Fibroblast of skin of left quadriceps (primary cell): ENCODE results near the gene TEAD1.

Source experiments
- DNase-seq, 2 experiments: peaks; one replicate each; pipeline ENCODE4 v3.0.0-alpha.2; 2013; ENCODE audit warnings: low read depth in 2 of 2

Gene TEAD1

DNA sequence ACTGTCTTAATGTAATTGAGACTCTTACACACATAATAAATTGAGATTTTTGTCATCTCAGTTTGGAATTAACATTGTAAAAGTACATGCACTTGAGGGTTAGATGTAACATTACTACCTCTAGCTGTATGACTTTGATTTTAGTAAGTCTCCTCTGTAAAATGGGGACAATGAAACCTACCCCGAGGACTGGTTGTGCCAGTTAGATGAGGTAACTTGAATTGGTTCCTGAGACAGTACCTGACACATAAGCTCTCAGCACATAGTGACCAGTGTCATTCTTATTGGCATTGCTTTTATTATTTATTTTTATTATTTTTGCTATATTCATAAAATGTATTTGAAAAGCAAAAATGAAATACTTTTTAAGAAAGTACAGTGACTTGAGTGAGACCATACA is 114.8 kb downstream of the TEAD1 start:
- no peak for DNase-seq

DNA sequence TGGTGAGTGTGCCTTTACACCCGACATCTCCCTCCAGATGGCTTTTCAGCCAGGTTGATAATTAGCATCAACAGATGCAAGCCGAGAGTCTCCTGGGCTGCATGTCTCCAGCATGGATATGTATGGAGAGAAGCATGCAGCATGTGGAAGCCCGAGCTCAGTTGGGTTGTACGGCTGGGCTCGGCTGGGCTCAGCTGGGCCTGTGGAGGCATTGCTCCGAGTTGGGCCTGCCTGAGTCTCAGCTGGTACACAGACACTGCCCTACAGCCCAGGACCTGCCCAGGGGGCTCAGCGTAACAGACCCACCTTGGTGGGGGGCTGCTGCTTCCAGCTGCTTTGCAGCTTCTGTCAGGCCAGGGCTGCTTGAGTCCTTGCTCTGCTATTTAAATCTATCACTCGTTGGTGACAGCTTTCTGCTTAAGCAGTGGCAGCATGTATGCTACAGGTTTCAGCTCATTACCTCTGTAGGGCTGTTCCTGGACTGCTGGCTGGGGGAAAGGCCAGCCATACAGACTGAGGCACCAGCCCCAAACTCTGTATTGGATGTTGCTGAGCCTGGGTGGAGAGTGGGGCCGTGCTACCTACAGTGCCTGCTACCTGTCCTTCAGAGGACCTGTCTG is 115.5 kb downstream of the TEAD1 start:
- DNase-seq: no peak

DNA sequence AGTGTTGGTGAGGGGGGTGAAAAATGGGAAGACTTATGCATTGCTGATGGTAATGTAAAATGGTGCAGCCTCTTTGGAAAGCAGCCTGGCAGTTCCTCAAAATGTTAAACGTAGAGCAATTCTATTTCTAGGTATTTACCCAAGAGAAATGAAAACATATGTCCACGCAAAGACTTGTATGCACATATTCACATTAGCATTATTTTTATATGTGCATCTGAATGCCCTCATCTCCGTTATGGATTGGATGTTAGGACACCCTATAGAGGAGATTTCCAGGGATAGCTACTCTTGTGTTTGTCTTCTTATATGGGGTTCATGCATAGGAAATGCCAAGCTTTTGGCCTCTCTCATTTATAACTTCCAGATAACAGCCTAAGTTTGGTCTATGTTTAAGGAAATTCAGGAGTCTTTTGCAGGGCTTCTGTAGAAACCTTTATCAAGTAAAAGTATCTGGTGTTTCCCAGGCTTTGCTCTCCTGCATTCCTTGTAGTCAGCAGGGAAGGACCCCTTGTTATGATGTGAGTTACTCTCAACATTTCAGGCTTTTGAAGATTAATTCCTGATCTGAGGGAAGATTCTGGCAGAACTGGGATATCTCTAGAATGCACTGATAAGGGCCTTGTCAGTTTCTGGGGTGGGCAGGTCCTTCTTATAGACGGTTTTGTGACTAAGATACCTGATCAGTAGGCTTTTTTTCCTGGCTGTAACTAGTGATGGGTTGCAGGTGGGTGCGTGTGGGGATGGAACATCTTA is 116.8 kb downstream of the TEAD1 start:
- DNase-seq: no peak

DNA sequence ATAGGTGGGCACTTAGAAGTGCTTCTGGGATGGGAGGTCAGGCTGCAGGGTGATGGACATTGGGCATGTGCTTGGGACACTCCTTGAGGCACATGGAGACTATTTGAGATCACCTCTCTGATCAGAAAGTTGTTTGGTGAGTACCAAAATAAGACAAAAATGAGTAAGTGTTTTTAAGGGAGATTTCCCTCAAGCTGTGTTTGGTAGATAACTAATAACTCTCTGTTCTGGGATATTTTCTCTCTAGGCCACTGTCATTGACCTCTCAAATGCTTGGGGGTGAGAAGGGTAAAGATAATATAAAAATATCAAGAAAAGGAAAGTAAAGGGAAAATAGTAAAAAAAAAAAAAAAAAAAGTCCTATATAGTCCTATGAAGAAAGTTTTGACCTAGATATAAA is 117.8 kb downstream of the TEAD1 start:
- no peak for DNase-seq

DNA sequence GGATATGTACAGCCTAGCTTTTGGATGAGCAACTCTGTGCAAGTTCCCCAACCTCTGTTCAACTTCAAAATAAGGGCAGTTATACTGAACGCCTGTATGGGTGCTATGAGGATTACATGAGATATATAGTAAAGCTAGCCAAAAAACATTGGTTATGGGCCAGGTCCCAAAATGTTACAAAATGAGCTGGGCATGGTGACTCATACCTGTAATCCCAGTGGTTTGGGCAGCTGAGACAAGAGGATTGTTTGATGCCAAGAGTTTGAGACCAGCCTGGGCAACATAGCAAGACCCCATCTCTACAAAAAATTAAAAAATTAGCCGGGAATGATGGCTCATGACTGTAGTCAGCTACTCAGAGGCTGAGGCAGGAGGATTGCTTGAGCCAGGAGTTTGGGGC is 118.4 kb downstream of the TEAD1 start:
- DNase-seq: no peak

DNA sequence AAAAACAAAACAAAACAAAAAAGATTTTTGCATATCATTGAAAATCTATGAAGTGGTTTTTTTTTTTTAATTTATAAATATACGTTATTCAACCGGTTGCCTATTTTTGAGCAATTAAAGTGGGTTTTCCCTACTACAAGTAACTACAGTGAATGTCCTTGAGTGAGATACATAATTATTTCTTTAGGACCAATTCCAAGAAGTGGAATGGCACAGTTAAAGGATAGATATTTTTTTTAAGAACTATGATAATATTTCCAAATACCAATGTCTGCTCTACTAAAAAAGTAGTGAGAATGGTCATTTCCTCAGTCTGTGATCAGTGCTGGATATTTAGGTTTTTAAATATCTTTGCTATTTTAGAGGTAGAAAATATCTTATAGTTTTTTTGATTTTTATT is 118.8 kb downstream of the TEAD1 start:
- no peak for DNase-seq

DNA sequence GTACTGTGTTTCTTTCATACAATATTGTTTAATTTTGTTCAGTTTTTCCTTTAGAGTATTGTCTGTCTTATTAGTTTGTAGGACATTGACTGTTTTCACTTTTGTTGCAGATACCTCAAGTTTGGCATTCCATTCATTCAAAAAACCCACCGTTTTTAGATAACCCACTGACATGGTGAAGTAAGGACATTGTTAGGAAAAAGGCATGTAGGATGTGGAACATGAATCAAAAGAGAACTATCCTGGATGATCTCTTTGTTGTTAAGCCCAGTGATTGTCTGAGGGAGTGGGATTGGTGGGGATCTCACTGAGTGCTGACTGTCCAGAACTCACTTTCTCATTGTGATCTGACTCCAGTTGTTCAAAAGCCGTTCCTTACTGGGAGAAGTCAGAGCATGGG is 119.3 kb downstream of the TEAD1 start:
- no peak for DNase-seq

DNA sequence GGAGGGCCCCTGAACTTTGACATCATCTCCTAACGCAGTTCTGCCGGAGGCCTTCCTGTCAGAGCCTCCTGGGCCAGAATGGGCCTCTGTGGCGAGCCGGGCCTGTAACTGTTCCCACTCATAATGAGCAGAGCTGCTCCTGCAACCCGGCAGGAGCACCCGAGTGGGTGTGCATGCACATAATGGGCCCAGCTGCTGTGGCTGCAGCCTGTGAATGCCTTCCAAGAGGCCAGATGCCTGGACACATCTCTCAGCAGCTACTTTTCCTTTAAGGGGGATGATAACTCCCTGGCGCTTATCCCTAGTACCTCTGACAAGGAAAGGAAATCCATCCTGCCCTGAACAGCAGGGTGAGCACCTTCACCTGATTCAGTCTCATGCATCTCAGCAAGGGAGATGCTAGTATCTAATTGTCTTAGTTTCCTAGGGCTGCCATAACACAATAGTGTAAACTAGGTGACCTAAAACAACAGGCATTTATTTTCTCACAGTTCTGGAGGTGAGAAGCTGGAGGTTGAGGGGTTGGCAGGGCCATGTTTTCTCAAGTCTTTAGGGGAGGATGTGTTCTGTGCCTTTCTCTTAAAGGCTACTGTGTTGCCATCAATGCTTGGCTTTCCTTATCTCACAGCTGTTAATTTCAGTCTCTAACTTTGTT is 120.5 kb downstream of the TEAD1 start:
- DNase-seq: no peak

DNA sequence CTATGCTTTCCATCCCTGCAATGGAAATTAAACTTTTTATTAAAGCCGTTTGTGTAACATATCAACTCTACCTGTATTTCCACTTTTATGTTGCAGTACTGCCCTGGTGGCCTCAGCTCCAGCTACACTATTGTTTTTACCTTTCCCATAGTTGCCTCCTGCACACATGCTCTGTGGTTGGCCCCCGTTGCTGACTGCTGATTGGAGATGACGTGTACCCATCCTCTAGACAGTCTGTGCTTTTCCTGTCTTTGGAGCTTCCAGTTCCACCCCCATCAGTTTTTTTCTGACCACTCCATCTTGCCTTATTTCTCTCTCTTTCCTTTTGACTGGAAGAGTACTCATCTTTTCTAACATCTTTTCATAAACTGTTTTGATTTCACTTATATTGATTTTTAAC is 123.8 kb downstream of the TEAD1 start:
- no peak for DNase-seq

DNA sequence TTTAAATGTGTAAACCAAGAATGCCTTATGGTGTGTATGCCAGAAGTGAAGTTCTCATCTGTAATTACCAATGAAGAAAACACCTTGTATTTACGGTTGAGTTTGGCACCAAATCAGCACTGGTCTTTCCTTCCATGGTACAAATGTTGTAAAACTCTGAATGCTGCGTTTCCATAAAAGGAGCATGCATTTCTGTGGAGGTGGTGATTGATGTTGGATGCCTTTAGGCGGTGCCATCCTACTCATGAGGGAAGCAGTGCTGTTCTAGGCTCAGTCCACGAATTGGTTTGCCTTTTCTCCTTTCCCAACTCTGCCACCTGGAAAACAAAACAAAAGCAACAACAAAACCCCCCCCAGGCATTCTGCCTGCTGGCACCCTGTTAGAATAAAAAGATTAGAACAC is 124.4 kb downstream of the TEAD1 start:
- no peak for DNase-seq

DNA sequence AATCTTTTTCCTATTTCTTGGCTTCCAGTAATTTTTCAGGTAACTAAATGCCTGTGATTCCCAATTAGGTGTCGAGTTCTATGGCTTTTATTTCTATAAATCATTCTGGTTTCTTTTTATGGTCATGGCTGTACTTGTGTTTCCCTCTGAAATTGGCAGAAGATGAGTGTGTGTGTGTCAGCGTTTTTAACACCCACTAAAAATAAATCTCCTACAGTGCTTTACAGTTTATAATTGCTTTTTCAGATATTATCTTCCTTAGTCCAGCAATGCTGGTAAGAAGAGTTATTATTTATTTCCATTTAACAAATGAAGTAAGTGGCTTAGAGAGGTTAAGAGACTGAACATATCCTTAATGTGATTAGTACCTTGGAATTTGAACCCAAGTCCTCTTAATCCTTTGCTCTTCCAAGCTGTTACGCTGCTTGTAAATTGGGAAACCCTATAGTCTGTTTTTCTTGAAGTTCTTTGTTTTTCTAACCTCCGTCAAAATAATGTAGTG is 125.2 kb downstream of the TEAD1 start:
- no peak for DNase-seq

DNA sequence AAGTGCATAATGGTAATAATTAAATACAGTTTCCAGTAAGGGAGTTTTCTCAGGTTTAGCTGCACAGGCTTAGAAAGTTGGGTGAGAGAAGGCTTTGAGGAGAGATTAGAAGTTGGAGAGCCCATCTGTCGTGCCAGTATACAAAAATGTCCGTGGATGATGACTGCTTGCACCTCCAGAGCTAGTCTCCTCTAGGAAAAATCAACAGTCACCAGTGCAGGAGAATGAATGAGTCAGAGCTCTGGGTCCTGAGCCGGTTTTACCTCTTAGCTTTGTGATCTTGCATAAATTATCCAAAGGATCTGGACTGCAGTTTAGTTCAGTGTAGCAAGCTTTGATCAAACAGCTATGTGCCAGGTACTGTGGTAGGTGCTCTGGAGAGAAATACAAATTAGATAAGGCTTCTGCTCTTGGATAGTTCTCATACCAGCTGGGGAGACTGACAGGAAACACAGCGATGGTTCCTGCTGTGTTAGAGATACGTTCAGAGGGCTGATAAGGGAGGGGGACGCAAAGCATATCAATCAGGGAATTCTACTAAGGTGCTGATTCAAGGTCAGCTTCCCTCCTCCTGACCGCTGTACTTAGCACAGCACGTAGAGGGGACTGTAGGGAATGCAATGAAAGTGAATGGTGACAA is 125.9 kb downstream of the TEAD1 start:
- no peak for DNase-seq

DNA sequence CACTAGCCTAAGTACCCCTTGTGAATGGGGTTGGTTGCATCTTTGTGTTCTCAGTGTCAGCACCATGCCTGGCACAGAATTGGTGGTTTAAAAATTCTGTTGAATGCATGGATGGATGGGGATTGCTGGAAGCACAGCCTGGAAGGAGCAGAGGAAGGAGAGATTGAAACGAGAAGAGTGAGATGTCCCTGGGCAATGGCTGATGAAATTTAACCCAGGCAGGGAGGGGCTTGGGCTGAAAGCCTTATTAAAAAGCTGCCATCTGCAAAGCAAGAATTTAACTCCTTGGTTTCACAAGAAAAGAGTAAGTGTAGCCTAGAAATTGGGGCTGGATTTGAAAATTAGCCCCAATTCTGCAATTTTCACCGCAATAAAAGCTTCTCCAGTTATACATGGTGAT is 126.7 kb downstream of the TEAD1 start:
- DNase-seq: no peak

DNA sequence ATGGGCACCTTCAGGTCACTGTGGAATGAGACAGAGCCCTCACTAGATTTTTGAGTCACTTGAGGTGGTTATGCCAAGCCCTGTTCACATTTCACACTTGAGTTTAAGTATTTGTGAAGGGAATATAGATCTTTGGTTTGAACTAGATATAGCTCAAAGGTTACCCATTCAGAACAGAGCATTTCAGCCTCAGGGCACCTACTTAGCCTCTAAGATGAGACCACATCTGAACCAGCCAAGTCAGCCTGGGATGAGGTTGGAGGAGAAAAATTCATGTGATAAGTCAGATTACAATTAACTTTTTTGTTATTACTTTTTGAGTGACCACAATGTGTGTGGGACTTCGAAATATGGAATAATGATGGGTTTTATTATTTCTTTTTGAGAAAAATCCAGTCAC is 127.8 kb downstream of the TEAD1 start:
- DNase-seq: no peak

DNA sequence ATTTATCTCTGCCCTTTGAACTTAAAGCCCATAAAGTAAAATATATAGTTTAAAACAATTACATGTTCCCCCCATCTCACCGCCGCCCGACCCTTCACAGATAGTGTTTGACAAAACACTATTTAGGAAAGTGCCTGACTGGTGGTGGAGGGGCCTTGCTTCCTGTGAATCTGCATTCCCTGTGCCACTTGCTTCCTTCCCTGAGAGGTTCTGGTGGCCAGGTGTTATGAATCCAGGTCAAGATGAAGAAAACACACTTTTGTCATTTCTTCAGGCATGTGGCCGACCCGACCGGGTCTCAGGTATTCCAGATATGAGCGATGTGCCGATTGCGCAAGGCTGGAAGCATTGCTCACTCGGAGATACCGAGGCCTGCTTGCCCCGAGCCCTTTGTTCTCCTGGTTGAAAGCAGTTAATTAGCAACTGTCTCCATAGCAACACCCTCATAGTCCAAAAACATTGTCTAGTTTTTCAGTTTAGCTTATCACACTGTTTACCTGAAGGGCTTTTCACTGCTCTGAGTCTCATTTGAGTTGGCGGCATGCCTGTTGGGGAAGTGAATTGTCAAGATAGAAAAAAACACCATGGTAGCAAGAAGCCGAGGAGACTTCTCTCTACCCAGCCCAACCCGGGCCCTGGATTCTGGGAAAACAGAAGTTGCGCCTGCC is 128.3 kb downstream of the TEAD1 start:
- DNase-seq: no peak

DNA sequence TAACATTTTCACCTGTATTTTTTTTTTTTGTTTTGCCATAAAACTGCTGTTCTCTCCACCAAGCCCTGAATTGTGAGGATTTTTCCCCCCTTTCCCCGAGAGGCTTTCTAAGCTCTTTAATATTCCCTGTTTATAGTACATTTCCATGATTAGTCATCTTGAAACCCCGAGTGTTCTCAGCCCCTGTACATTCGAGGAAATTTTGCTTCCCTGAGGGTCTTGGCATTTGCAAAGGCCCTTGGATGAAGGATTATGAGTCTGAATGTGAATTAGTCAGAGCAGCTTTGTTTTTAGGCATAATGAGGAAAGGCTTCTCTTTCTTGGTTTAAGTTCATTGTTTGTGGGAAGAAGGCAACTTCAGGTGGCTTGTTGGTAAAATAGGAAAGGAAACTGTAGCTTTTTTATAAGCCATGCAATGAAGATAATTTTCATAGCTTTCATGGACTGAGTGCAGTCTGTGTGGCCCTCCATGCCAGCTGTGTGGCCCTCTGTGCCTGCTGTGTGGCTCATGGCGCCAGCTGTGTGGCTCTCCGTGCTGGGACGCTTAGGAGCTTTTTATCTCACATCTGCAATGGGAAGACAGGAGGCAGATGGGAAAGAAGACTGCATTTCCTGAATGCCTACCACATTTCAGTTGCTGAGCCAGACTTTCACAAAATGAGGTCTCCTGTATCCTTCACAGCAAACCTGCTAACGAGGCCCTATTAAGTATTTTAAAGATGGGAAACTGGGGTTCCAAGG is 129.0 kb downstream of the TEAD1 start:
- peak in 1 of 2 experiments; percentile 44 for DNase-seq

DNA sequence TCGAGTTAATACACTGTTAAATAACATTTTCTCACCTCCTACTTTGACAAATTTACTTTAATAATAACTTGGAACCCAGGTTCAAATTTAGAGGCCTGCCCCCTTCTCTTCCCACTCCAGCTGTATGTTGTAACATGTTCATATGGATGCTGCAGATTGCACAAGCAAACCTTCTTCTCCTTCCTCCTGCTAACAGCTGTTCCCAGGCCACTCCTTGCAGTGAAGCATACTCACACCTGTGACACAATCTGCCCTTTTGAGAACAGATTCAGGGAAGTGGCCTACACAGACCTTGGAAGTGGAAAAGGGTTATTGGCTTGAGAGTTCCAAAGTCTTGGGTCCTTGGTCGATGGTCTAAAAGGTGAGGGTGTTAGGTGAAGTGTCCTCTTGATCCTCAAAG is 131.9 kb downstream of the TEAD1 start:
- DNase-seq: no peak

DNA sequence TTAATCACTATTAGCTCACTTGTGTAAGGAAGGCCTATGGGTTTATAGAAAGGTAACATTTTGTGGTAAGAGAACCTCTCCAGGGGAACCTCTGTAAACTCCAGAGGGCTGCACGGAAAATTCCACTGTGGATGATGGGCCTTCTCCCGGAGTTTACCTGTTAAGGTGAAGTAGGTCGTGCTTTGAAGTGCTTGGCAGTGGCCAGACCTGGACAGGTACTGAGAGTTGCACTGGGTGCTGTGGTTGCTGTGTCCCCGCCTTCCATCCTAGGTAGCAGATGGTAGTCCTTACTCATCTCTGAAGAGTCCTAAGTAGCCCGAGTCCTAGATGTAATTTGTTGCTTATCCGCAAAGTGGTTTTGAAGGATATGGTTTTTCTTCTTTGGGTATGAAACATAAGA is 133.4 kb downstream of the TEAD1 start:
- DNase-seq: no peak

DNA sequence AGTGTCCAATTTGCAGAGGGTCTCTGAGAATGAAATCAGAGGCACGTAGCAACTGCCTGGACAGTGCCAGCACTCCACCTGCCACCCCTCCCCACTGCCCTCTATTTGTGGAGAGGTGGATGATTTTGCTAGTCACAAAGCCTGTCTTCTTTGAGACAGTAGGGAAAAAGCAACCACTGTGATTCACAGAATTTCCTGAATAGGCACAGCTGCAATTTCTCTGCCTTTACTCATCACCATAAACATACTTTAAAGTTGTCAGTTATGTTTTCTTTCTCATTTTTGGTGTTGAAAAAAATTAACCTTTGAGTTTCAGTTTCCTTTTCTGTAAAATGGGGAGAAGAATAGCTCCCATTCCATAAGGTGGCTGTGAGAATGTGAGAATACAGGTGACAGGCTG is 134.3 kb downstream of the TEAD1 start:
- DNase-seq: no peak

DNA sequence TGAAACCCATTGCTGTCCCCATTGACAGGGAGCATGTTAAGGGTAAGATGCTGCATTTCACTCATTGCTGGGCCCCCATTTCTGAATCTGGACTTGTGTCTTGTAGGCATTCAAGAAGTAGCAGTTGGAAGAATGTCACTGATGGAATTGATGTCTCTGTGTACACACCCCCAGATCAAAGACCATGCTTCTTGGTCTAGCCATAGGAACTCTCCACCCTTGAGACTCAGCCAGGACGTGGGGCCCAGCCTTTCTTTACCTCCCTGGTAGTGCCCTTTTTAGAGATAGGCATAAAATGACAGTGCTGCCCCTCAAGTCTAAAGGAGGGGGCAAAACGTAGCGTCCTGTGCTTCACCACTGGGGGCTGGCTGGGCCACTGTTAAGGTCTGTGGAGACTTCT is 135.1 kb downstream of the TEAD1 start:
- DNase-seq: no peak

DNA sequence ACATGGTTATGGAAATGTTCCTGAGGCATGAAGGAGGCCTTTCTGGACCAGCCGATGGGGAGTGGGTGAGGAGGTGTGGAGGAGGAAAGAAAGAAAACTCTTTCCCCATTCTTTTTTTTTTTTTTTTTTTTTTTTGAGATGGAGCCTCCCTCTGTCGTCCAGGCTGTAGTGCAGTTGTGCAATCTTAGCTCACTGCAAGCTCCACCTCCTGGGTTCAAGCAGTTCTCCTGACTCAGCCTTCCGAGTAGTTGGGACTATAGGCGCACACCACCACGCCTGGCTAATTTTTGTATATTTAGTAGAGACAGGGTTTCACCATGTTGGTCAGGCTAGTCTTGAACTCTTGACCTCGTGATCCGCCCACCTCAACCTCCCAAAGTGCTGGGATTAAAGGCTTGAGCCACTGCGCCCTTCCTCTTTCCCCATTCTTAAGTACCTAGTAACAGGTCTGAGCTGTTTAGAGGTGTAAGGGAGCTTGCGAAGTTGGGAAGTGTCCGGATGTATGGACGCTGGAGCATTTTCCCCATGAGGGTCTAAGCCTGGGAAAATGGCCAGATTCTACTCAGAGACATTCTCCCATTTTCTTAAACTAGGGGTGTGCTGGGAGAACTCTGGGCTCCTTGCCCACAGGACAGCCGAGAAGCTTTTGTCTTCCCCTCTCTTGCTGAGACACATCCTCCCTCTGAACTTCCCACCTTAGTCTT is 135.8 kb downstream of the TEAD1 start:
- DNase-seq: no peak
